ENCODE measurements around the gene SKAP2.

SKAP2 gene

DNA sequence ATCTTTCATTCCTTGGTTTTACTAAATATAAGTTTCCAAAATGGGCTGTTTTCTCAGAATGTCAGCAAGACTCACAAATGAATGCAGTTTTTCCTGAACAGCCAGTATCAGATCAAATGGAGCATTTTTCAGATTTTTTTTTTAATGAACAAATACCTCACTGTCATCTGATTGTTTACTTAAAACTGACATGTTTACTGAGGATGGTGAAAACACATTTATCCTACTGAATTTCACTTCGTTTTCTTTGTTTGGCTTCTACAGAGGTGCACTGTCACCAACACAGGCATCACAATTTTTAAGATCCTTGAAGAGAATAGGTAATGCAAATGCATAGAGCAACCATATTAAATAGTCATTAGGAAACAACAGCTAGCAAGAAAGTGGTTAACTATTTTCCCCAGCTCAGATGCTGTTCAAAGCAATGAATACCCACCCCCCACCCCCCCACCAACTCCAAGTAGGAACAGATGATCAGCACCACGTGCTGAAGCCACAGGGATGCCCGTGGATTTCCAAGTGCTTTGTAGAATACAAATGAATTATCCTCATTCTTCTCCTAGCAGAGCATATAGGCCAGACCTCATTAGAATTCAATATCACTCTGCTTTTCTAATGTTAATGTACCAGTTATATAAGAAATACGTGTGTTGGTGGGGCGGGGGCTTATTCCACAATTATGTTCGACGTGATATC, 205.9 kb downstream of the SKAP2 start:
- Histone ChIP-seq H2AFZ (ENCODE audit: low read depth, low read length) (peak overlapping the region; percentile 67), H3K4me1 (ENCODE audit: insufficient read depth, low read length) (peaks cover 63% of the 10 kb centered on the region), H3K27me3 (ENCODE audit: insufficient read depth, low read length) (no peaks in the 10 kb centered on the region), H3K36me3 (ENCODE audit: insufficient read depth, low read length) (no peaks in the 10 kb centered on the region), H3K4me3 (ENCODE audit: low read length) (peak overlapping the region; percentile 43), H3K9me3 (ENCODE audit: low read length) (no peaks in the 10 kb centered on the region)

DNA sequence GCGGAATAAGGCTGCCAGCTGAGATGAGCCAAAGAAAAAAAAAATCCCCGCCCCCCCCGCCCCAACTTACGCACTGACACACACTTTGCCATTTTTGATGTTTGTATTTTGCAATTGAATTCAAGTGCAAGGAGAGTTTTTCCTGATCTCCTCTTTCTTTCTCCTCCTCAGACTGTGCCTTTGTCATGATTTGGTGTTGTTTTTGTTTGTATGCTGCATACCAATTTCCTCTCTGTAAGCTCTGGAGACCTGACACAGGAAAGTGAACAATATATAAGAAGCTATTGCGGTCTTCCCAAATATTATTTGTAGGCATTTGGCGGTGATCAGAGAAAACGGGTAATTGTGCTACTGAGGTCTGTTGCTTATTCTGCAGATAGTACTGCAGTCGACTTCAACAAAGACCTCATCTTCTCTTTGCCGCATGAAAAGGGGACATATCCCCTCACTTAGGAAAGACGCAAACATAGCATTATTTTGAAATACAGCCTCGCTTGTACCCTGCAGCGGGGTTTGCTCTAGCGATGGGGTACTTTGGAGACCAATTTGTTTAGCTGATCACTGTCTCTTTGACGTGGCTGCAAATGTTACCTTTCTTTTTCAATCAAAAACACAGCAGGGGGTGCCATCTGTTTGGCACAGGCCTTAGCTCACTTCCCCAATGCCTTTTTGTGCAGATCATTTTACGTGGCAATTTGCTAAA, 206.6 kb downstream of the SKAP2 start:
- H3K36me3 ChIP-seq (ENCODE audit: insufficient read depth, low read length): no peaks in the 10 kb centered on the region
- peaks cover 60% of the 10 kb centered on the region for H3K4me1 ChIP-seq (ENCODE audit: insufficient read depth, low read length)
- peak overlapping the region; percentile 43 for H3K4me3 ChIP-seq (ENCODE audit: low read length)
- H2AFZ ChIP-seq (ENCODE audit: low read depth, low read length): no peak overlapping the region
- H3K9me3 ChIP-seq (ENCODE audit: low read length): no peaks in the 10 kb centered on the region
- no peaks in the 10 kb centered on the region for H3K27me3 ChIP-seq (ENCODE audit: insufficient read depth, low read length)

DNA sequence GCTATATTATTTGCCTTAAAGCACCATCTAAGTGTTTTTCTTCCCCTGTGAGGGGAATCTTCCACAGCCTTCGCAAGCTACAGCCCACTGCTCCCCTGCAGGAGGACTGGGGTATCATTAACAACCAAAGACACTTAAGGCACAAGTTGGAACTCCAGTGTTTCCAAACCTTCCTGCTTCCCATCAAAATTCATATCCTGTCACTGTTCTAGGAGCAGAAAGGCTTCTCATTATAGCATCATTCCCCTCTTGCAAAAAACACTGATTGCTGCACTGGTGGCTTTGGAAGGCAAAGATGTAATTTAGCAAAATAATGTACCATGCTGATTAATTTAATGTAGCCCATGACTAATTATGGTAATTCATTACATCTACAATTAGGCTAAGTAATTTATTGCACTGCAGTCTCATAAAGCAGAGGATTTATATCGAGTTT, 207.2 kb downstream of the SKAP2 start:
- Histone ChIP-seq H3K4me3 (ENCODE audit: low read length) (peak overlapping the region; percentile 43), H2AFZ (ENCODE audit: low read depth, low read length) (no peak overlapping the region), H3K27me3 (ENCODE audit: insufficient read depth, low read length) (no peaks in the 10 kb centered on the region), H3K9me3 (ENCODE audit: low read length) (no peaks in the 10 kb centered on the region), H3K36me3 (ENCODE audit: insufficient read depth, low read length) (no peaks in the 10 kb centered on the region), H3K4me1 (ENCODE audit: insufficient read depth, low read length) (peaks cover 63% of the 10 kb centered on the region)

DNA sequence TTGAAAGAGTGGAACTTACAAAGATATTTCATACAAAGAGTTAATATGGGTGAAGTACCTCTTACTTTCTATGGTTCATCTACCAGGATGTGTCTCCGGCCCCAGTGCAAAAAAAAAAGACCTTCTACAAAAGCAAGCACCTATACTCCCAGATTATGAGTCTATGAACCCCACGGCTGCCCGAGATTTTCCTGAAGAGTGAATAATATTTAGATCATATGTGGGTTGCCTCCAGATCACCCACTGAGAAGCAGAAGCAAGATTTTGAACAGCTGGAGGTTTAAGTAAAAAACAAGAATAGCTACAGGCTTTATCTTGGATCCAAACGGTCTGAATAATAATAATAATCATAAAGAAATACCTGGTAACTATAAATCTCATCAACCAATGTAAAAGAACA, 207.7 kb downstream of the SKAP2 start:
- peak overlapping the region; percentile 43 for H3K4me3 ChIP-seq (ENCODE audit: low read length)
- peak overlapping the region; percentile 92 for H2AFZ ChIP-seq (ENCODE audit: low read depth, low read length)
- no peaks in the 10 kb centered on the region for H3K9me3 ChIP-seq (ENCODE audit: low read length)
- peaks cover 63% of the 10 kb centered on the region for H3K4me1 ChIP-seq (ENCODE audit: insufficient read depth, low read length)
- H3K27me3 ChIP-seq (ENCODE audit: insufficient read depth, low read length): no peaks in the 10 kb centered on the region
- H3K36me3 ChIP-seq (ENCODE audit: insufficient read depth, low read length): no peaks in the 10 kb centered on the region

DNA sequence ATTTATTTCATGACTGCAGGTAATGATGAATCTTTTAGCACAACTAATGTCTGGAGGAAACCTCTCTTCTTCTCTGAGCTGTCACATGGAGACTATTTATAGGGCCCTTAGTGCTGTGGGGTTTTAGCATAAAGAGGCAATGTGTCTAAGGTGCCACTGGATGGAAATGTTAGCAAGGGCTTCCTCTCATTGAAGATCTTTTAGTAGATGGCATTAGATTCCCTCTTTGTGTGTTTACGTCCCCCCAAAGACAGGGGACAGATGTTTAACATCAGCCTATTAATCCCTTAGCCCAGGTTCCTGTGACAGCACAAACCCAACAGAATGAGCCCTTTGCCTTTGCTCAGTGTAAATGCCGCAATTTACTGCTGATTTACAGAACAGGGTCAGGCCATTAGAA, 208.6 kb downstream of the SKAP2 start:
- no peaks in the 10 kb centered on the region for H3K27me3 ChIP-seq (ENCODE audit: insufficient read depth, low read length)

DNA sequence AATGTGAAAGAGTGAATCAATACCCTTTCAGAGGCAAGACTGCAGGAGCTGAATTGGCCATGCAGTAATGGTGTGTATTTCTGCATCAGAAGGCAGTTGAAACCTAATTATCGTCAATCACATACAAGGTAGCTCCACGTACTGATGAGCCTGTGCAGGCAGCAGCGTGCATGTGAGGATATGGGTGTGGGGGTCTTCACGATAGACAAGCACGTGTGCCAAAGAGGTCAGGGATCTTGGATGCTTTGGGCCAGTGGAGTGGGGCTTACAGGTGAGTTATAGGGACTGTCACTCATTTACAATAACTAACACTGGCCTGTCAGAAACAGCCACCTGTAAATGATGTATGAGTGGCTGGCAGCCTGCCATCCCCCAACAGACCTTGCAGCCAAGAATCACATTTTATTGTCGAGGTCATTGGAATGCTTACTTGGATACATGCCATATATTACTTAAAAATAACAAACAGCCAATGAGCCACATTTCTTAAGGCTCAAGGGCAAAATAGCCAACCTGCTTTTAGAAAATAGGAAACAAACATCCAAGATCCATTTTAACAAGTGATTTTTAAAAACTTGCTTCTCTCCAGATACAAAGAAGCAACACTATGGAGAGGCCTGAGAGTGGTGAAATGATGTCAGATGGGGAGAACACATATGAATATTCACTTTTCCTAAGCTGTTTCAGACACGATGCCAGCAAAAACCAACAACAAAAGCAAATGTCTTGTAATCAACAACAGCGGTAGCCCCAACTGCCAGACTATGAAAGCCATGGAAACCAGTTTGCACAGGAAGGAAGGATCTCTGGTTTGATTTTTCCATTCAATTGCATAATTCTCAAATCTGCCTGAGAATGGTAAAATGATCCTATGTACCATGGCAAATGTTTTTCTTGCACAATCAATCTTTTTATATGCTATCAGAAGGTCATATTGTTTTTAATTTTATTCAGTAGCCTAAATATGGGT, 210.7 kb downstream of the SKAP2 start:
- H3K4me1 ChIP-seq (ENCODE audit: insufficient read depth, low read length): peaks cover 47% of the 10 kb centered on the region
- H3K27me3 ChIP-seq (ENCODE audit: insufficient read depth, low read length): no peaks in the 10 kb centered on the region
- no peaks in the 10 kb centered on the region for H3K36me3 ChIP-seq (ENCODE audit: insufficient read depth, low read length)
- H3K9me3 ChIP-seq (ENCODE audit: low read length): no peaks in the 10 kb centered on the region
- no peak overlapping the region for H2AFZ ChIP-seq (ENCODE audit: low read depth, low read length)
- H3K4me3 ChIP-seq (ENCODE audit: low read length): no peak overlapping the region

More for the DNA sequence above, 208.6 kb downstream of the SKAP2 start:
- Histone ChIP-seq H2AFZ (ENCODE audit: low read depth, low read length) (no peak overlapping the region), H3K9me3 (ENCODE audit: low read length) (no peaks in the 10 kb centered on the region), H3K36me3 (ENCODE audit: insufficient read depth, low read length) (no peaks in the 10 kb centered on the region), H3K4me1 (ENCODE audit: insufficient read depth, low read length) (peaks cover 63% of the 10 kb centered on the region), H3K4me3 (ENCODE audit: low read length) (no peak overlapping the region)

DNA sequence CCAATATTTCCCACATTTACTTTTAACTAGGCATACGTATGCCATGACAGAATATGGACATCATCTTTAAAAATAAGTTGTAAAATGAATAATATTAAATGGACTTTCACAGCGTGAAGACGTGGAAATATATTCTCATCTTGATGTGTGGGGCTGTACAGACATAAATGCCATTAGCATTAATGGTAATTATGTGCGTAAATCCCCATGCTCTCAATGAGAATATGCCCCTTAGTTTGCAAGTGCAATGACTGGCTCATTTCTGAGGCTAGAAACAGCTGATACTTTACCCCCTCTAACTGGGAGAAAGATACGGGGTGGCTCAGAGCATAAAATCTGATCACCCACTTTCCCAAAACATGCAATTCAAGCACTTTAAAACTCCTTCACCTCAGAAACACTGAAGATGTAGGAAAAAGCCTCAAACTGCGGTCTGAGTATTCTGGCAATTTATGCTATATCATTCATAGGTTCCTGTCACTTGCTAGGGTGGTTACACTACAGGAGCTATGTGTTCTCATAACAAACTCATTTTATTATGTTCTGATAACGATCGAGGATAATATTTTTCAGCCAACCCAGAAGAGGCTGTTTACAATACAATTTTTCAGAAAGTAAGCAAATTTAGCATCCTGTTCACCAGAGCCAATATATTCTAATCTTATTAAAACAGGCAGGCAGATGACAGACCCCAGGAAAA, 211.8 kb downstream of the SKAP2 start:
- H2AFZ ChIP-seq (ENCODE audit: low read depth, low read length): no peak overlapping the region
- H3K9me3 ChIP-seq (ENCODE audit: low read length): no peaks in the 10 kb centered on the region
- H3K27me3 ChIP-seq (ENCODE audit: insufficient read depth, low read length): no peaks in the 10 kb centered on the region
- H3K36me3 ChIP-seq (ENCODE audit: insufficient read depth, low read length): no peaks in the 10 kb centered on the region
- peaks cover 36% of the 10 kb centered on the region for H3K4me1 ChIP-seq (ENCODE audit: insufficient read depth, low read length)
- H3K4me3 ChIP-seq (ENCODE audit: low read length): no peak overlapping the region

DNA sequence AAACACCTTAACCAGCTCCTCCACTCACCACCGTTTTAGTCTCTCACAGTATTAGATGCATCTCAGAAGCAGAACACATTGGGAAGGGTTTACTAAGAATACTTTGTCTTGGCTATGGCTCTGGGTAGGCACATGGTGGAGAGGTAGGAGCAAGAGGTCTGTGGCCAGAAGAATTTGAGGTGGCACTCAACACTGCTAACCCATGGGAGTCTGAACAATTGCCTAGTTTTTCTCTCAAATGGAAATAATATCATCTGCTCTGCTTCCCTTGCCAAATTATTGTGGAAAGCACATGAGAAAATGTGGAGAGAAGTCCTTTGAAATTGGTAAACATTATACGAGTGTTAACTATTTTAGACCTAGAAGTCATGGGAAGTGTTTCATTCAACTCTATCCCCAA, 214.3 kb downstream of the SKAP2 start:
- H3K4me1 ChIP-seq (ENCODE audit: insufficient read depth, low read length): peaks cover 13% of the 10 kb centered on the region
- no peaks in the 10 kb centered on the region for H3K27me3 ChIP-seq (ENCODE audit: insufficient read depth, low read length)
- H3K9me3 ChIP-seq (ENCODE audit: low read length): no peaks in the 10 kb centered on the region
- H3K4me3 ChIP-seq (ENCODE audit: low read length): no peak overlapping the region
- H2AFZ ChIP-seq (ENCODE audit: low read depth, low read length): no peak overlapping the region
- H3K36me3 ChIP-seq (ENCODE audit: insufficient read depth, low read length): no peaks in the 10 kb centered on the region

DNA sequence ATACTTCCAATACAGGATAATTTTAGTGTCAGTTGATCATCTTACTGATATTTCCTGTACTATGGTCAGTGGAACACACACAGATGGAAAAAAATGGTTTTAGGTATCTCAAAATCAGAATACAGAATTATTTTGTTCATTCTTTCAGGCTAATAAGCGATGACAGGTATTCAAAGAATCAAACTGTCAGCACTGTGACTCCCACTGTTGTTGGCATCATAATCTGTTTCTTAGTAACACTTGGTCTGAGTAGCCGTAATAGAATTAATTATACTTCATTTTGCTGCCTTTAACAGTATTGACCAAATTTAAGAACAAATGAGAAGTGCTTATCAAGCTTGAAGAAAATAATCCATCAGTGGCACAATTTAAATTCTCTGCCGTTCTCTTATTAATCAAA, 215.0 kb downstream of the SKAP2 start:
- H3K4me1 ChIP-seq (ENCODE audit: insufficient read depth, low read length): peaks cover 7% of the 10 kb centered on the region
- H3K27me3 ChIP-seq (ENCODE audit: insufficient read depth, low read length): no peaks in the 10 kb centered on the region
- H3K36me3 ChIP-seq (ENCODE audit: insufficient read depth, low read length): no peaks in the 10 kb centered on the region
- no peak overlapping the region for H3K4me3 ChIP-seq (ENCODE audit: low read length)
- no peaks in the 10 kb centered on the region for H3K9me3 ChIP-seq (ENCODE audit: low read length)
- H2AFZ ChIP-seq (ENCODE audit: low read depth, low read length): no peak overlapping the region

DNA sequence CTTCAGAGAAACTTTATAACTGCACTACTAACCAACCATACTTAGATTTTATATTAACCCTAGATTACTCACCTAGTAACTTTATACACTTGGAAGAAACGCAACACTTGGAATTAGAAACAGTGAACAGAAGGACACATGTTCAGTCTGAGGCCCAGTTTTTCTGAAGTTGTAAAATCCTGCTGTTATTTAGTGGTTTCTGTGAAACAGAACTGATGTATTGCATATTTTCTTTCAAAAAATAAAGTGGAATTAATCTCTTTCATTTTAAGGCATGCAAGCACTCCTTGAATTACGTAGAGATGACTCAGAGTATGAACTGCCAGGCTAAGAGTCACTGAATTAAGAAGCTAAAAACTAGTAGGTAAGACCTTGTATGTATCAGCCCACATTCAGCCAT, 215.8 kb downstream of the SKAP2 start:
- H2AFZ ChIP-seq (ENCODE audit: low read depth, low read length): no peak overlapping the region
- H3K4me3 ChIP-seq (ENCODE audit: low read length): no peak overlapping the region
- H3K4me1 ChIP-seq (ENCODE audit: insufficient read depth, low read length): peaks cover 7% of the 10 kb centered on the region
- no peaks in the 10 kb centered on the region for H3K36me3 ChIP-seq (ENCODE audit: insufficient read depth, low read length)
- H3K9me3 ChIP-seq (ENCODE audit: low read length): no peaks in the 10 kb centered on the region
- H3K27me3 ChIP-seq (ENCODE audit: insufficient read depth, low read length): peaks cover 3% of the 10 kb centered on the region

DNA sequence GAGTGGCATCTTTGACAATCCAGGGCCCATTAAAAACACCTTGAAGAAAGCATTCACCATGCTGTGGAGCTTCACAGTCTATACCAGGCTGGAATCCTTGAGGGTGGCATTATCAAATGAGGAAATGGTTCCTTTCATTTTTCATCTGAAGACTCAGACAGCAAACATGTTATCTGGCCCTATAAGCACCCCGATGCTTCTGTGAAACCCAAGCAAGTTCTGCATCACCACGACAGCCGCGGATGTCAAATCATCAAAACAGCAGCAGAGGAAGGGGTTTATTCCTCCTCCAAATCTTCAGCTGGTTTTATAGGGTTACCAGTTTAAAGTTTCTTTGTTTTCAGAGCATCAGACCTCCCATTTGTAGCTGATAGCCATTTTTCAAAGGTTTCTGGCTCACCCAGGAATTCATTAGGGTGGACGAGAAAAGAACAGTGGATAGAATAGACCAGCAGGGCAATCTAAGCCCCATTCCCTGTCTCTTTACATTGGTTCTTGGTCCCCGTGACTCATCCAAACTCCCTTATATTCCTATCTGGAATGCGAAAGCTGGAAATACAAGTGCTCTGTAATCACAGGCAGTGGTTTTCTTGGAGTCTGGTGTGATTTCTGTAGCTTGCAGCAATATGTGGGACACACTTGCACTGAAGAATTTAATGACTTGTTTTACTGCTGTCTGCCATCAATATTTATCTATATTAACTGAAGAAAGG, 217.9 kb downstream of the SKAP2 start:
- H3K36me3 ChIP-seq (ENCODE audit: insufficient read depth, low read length): no peaks in the 10 kb centered on the region
- no peaks in the 10 kb centered on the region for H3K9me3 ChIP-seq (ENCODE audit: low read length)
- no peak overlapping the region for H2AFZ ChIP-seq (ENCODE audit: low read depth, low read length)
- no peak overlapping the region for H3K4me3 ChIP-seq (ENCODE audit: low read length)
- peaks cover 3% of the 10 kb centered on the region for H3K27me3 ChIP-seq (ENCODE audit: insufficient read depth, low read length)
- H3K4me1 ChIP-seq (ENCODE audit: insufficient read depth, low read length): no peaks in the 10 kb centered on the region

DNA sequence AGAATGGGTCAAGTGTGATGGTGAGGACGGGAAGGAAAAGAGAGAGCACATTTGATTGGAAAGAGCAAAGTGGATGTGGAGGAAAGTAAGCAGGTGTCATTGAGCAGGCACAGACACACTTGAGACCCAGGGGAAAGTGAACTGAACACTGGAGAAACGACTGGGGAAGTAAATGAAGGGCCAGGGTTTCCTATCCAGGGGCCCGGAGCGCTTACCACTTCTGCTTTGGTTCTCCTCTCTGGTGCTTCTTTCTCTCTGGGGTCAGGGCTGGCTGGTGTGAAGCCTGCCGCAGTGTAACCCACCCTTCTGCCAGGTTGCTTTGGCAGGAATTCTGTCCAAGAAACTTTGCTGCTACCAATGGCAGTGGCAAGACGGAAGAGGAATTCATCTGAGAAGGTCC, 219.3 kb downstream of the SKAP2 start:
- no peaks in the 10 kb centered on the region for H3K4me1 ChIP-seq (ENCODE audit: insufficient read depth, low read length)
- H3K36me3 ChIP-seq (ENCODE audit: insufficient read depth, low read length): no peaks in the 10 kb centered on the region
- H3K27me3 ChIP-seq (ENCODE audit: insufficient read depth, low read length): peaks cover 3% of the 10 kb centered on the region
- H3K9me3 ChIP-seq (ENCODE audit: low read length): no peaks in the 10 kb centered on the region
- no peak overlapping the region for H3K4me3 ChIP-seq (ENCODE audit: low read length)
- no peak overlapping the region for H2AFZ ChIP-seq (ENCODE audit: low read depth, low read length)
